ENCODE measurements around the gene SLC29A4. TPM values are rescaled to one million over a fixed set of nuclear protein-coding genes. Genes with fewer than 3 reads are reported as not detected.
"Not testable (repeated sequence)": the region's sequence is repeated elsewhere in the genome, so short reads cannot be mapped to it uniquely, and the experiment has no call there.

The SLC29A4 gene
- total RNA-seq, 2 experiments from 2014 or later, result 2.5 to 2.9 TPM

GRCh38 chr7:5265320-5266190, 17.2 kb upstream of the SLC29A4 start:
- CTCF ChIA-PET, result no interaction called here
- no peak for ATAC-seq
- Mint-ChIP-seq H3K9me3 (no peaks in the 10 kb centered on the region), H3K36me3 (ENCODE audit: low read depth) (no peaks in the 10 kb centered on the region), H3K4me3 (no peak overlapping the region), H3K27ac (no peak overlapping the region), H3K4me1 (ENCODE audit: low read depth) (no peaks in the 10 kb centered on the region), H3K27me3 (peaks cover 3% of the 10 kb centered on the region)
- intact Hi-C loops (cut with micrococcal nuclease), result no loop called here
- no peak for TF ChIP-seq CTCF (IDR thresholded peaks at IDR 0.05)
- no peak for DNase-seq
- POLR2A ChIA-PET, result no interaction called here

- TF ChIP-seq CTCF (IDR thresholded peaks at IDR 0.05), result no peak
- no peak for DNase-seq
- H3K4me1 Mint-ChIP-seq (ENCODE audit: low read depth), result no peaks in the 10 kb centered on the region
- H3K4me3 Mint-ChIP-seq, result no peak overlapping the region
- H3K27ac Mint-ChIP-seq, result no peak overlapping the region
- H3K27me3 Mint-ChIP-seq, result peaks cover 3% of the 10 kb centered on the region
- CTCF ChIA-PET, result no interaction called here
- H3K36me3 Mint-ChIP-seq (ENCODE audit: low read depth), result no peaks in the 10 kb centered on the region
- POLR2A ChIA-PET, result no interaction called here
- intact Hi-C loops (cut with micrococcal nuclease), result no loop called here
- H3K9me3 Mint-ChIP-seq, result no peaks in the 10 kb centered on the region
- ATAC-seq, result no peak
Observed at GRCh38 chr7:5266191-5267028, 16.3 kb upstream of the SLC29A4 start.

GRCh38 chr7:5267829-5268228, 14.9 kb upstream of the SLC29A4 start:
- H3K36me3 Mint-ChIP-seq (ENCODE audit: low read depth); ATAC-seq; H3K9me3 Mint-ChIP-seq; H3K27ac Mint-ChIP-seq; POLR2A ChIA-PET; CTCF ChIA-PET; intact Hi-C loops (cut with micrococcal nuclease); DNase-seq; H3K4me3 Mint-ChIP-seq; H3K4me1 Mint-ChIP-seq (ENCODE audit: low read depth); H3K27me3 Mint-ChIP-seq: not testable (repeated sequence)

GRCh38 chr7:5269992-5270657, 12.6 kb upstream of the SLC29A4 start:
- H3K36me3 Mint-ChIP-seq (ENCODE audit: low read depth); DNase-seq; H3K27me3 Mint-ChIP-seq; H3K4me1 Mint-ChIP-seq (ENCODE audit: low read depth); H3K9me3 Mint-ChIP-seq; intact Hi-C loops (cut with micrococcal nuclease); CTCF ChIA-PET; POLR2A ChIA-PET; H3K27ac Mint-ChIP-seq; ATAC-seq; H3K4me3 Mint-ChIP-seq: not testable (repeated sequence)

GRCh38 chr7:5270788-5271187, 12.0 kb upstream of the SLC29A4 start:
- intact Hi-C loops (cut with micrococcal nuclease), result no loop called here
- Mint-ChIP-seq H3K4me1 (ENCODE audit: low read depth) (no peaks in the 10 kb centered on the region), H3K27ac (no peak overlapping the region), H3K9me3 (no peaks in the 10 kb centered on the region), H3K27me3 (peaks cover 5% of the 10 kb centered on the region), H3K36me3 (ENCODE audit: low read depth) (no peaks in the 10 kb centered on the region), H3K4me3 (no peak overlapping the region)
- ATAC-seq (no peak), DNase-seq (no peak)
- POLR2A ChIA-PET, result no interaction called here
- TF ChIP-seq CTCF (IDR thresholded peaks at IDR 0.05), result no peak
- CTCF ChIA-PET, result no interaction called here

GRCh38 chr7:5273831-5274405, 8.8 kb upstream of the SLC29A4 start:
- H3K4me1 Mint-ChIP-seq (ENCODE audit: low read depth); H3K27ac Mint-ChIP-seq; H3K36me3 Mint-ChIP-seq (ENCODE audit: low read depth); POLR2A ChIA-PET; H3K9me3 Mint-ChIP-seq; ATAC-seq; H3K4me3 Mint-ChIP-seq; H3K27me3 Mint-ChIP-seq; DNase-seq; CTCF ChIA-PET; intact Hi-C loops (cut with micrococcal nuclease): not testable (repeated sequence)

Data from activated CD8-positive, alpha-beta T cell treated with anti-CD3 and anti-CD28 coated beads for 36 hours (primary cell).